Common myeloid progenitor, CD34-positive (primary cell): ENCODE results near the gene BBS9.

ENCODE experiments used
- CTCF ChIA-PET: fragments of 350-600 bp; sonication (Branson Sonifier 250); formaldehyde crosslinking; loops from one replicate; lab custom pipeline; 2021; ENCODE audit warnings: antibody characterized with exemption; lab: Charles Lee
- POLR2A ChIA-PET: fragments of 350-600 bp; sonication (Branson Sonifier 250); formaldehyde crosslinking; loops from one replicate; lab custom pipeline; 2021; ENCODE audit warnings: antibody characterized with exemption; lab: Charles Lee
- DNase-seq, 3 donors: peaks; one replicate each; pipeline versions ENCODE4 v3.0.0 to v3.0.0-alpha.2; 2013
- H3K27ac ChIP-seq, 2 experiments: 1 replicate in 1 of 2; 2 replicates in 1 of 2; pipeline ENCODE4 v1.7.0; 2013; ENCODE audit warnings: inconsistent platforms in 2 of 2, low read length in 2 of 2, mild to moderate bottlenecking in 2 of 2, low read depth in 1 of 2, moderate library complexity in 1 of 2; ENCODE audit not compliant: severe bottlenecking in 2 of 2, insufficient read depth in 1 of 2, poor library complexity in 1 of 2
- H3K27me3 ChIP-seq, 5 experiments: replicated peaks in 2 of 5; 1 replicate in 3 of 5; 2 replicates in 2 of 5; pipeline versions ENCODE4 v1.6.1 to v1.7.0; 2013; ENCODE audit warnings: low read length in 4 of 5, mild to moderate bottlenecking in 2 of 5, moderate library complexity in 2 of 5, inconsistent platforms in 1 of 5; ENCODE audit not compliant: insufficient read depth in 5 of 5, control insufficient read depth in 4 of 5
- H3K36me3 ChIP-seq, 4 experiments: 1 replicate in 2 of 4; 2 replicates in 2 of 4; pipeline versions ENCODE4 v1.6.1 to v1.7.0; 2013; ENCODE audit warnings: low read length in 3 of 4, control low read depth in 1 of 4, mild to moderate bottlenecking in 1 of 4; ENCODE audit not compliant: control insufficient read depth in 4 of 4, insufficient read depth in 4 of 4
- H3K4me1 ChIP-seq, 4 experiments: 1 replicate in 3 of 4; 2 replicates in 1 of 4; pipeline versions ENCODE4 v1.6.1 to v1.7.1; 2013; ENCODE audit warnings: low read length in 3 of 4, mild to moderate bottlenecking in 3 of 4, control low read depth in 1 of 4, inconsistent platforms in 1 of 4, moderate library complexity in 1 of 4; ENCODE audit not compliant: control insufficient read depth in 4 of 4, insufficient read depth in 4 of 4; ENCODE audit errors: control extremely low read depth in 1 of 4
- H3K4me3 ChIP-seq, 7 experiments: 1 replicate in 4 of 7; 2 replicates in 3 of 7; pipeline versions ENCODE4 v1.5.1 to v1.7.0; 2013; ENCODE audit warnings: mild to moderate bottlenecking in 7 of 7, low read length in 6 of 7, moderate library complexity in 6 of 7, inconsistent platforms in 2 of 7, low read depth in 2 of 7, control low read depth in 1 of 7; ENCODE audit not compliant: insufficient read depth in 4 of 7, control insufficient read depth in 1 of 7; ENCODE audit errors: extremely low read depth in 1 of 7
- H3K9me3 ChIP-seq, 5 experiments: 1 replicate in 4 of 5; 2 replicates in 1 of 5; pipeline versions ENCODE4 v1.6.1 to v1.7.1; 2013; ENCODE audit warnings: low read length in 4 of 5, mild to moderate bottlenecking in 2 of 5, inconsistent platforms in 1 of 5, low read depth in 1 of 5, moderate library complexity in 1 of 5; ENCODE audit not compliant: control insufficient read depth in 4 of 5, insufficient read depth in 2 of 5; ENCODE audit errors: control extremely low read depth in 1 of 5
- WGBS: methylation state at CpG from one replicate; pipeline ENCODE4 v1.1.5; 2013; ENCODE audit not compliant: insufficient coverage; 5-methylcytosine and 5-hydroxymethylcytosine counted together

Gene BBS9

GRCh38 chr7:33191340-33191739 is 62.0 kb downstream of the BBS9 start:
- Histone ChIP-seq H3K4me3 (peak overlapping the region in 2 of 7 experiments; percentile 25 to 30), H3K4me1 (peaks cover 0 to 6% (median 0%) of the 10 kb centered on the region in 4 experiments), H3K27me3 (no peaks in the 10 kb centered on the region), H3K9me3 (peaks cover 0 to 5% (median 1%) of the 10 kb centered on the region in 5 experiments), H3K27ac (peak overlapping the region in 1 of 2 experiments; percentile 8), H3K36me3 (peaks cover 0 to 4% (median 0%) of the 10 kb centered on the region in 4 experiments)
- DNase-seq, result peak; percentile 6 to 54 (median 38)
- ChIA-PET POLR2A (no interaction called here), CTCF (interaction anchor here (1.6 kb wide), 1 partner anchor 42 kb away, joined by 3 read pairs; no protein-coding TSS in a partner anchor)

- ChIA-PET CTCF (interaction anchor here (0.9 kb wide), 1 partner anchor 9 kb away, joined by 3 read pairs; no protein-coding TSS in a partner anchor), POLR2A (no interaction called here)
- Histone ChIP-seq H3K4me3 (no peak overlapping the region), H3K9me3 (peaks cover 0 to 5% (median 1%) of the 10 kb centered on the region in 5 experiments), H3K36me3 (peaks cover 0 to 4% (median 0%) of the 10 kb centered on the region in 4 experiments), H3K4me1 (peaks cover 0 to 6% (median 0%) of the 10 kb centered on the region in 4 experiments), H3K27me3 (no peaks in the 10 kb centered on the region), H3K27ac (no peak overlapping the region)
- no peak for DNase-seq
- WGBS, result 100% methylated on average over 1 of the region's 2 CpGs
These were observed 63.4 kb downstream of the BBS9 start for GRCh38 chr7:33192695-33193291.

GRCh38 chr7:33193308-33193864 is 64.0 kb downstream of the BBS9 start:
- WGBS, result 83% methylated on average over 2 of the region's 3 CpGs
- CTCF ChIA-PET, result interaction anchor here (0.9 kb wide), 1 partner anchor 10 kb away, joined by 3 read pairs; no protein-coding TSS in a partner anchor
- no peak for DNase-seq

GRCh38 chr7:33195264-33195663 is 65.9 kb downstream of the BBS9 start:
- peak in 1 of 3 donors; percentile 31 for DNase-seq
- CTCF ChIA-PET, result interaction anchor here (0.6 kb wide), 1 partner anchor 18 kb away, joined by 3 read pairs; no protein-coding TSS in a partner anchor

More at GRCh38 chr7:33193308-33193864, 64.0 kb downstream of the BBS9 start:
- Histone ChIP-seq H3K27me3 (no peaks in the 10 kb centered on the region), H3K4me3 (no peak overlapping the region), H3K9me3 (peaks cover 0 to 5% (median 1%) of the 10 kb centered on the region in 5 experiments), H3K4me1 (peaks cover 0 to 6% (median 0%) of the 10 kb centered on the region in 4 experiments), H3K36me3 (peaks cover 0 to 4% (median 0%) of the 10 kb centered on the region in 4 experiments), H3K27ac (no peak overlapping the region)
- POLR2A ChIA-PET, result no interaction called here

GRCh38 chr7:33196221-33196620 is 66.9 kb downstream of the BBS9 start:
- CTCF ChIA-PET, result no interaction called here
- no peak overlapping the region for H3K4me3 ChIP-seq

More at GRCh38 chr7:33195264-33195663, 65.9 kb downstream of the BBS9 start:
- H3K27me3 ChIP-seq, result no peaks in the 10 kb centered on the region
- H3K9me3 ChIP-seq, result peaks cover 0 to 5% (median 1%) of the 10 kb centered on the region in 5 experiments
- no peak overlapping the region for H3K27ac ChIP-seq
- H3K4me1 ChIP-seq, result peaks cover 0 to 6% (median 0%) of the 10 kb centered on the region in 4 experiments
- H3K36me3 ChIP-seq, result peaks cover 0 to 4% (median 0%) of the 10 kb centered on the region in 4 experiments
- H3K4me3 ChIP-seq, result no peak overlapping the region
- no CpG with 5 or more reads among the region's 2 CpGs for WGBS
- POLR2A ChIA-PET, result no interaction called here

GRCh38 chr7:33200282-33200681 is 70.9 kb downstream of the BBS9 start:
- peaks cover 0 to 4% (median 0%) of the 10 kb centered on the region in 5 experiments for H3K9me3 ChIP-seq
- no peak overlapping the region for H3K4me3 ChIP-seq
- no CpG with 5 or more reads among the region's 1 CpG for WGBS
- no peaks in the 10 kb centered on the region for H3K4me1 ChIP-seq
- no peak overlapping the region for H3K27ac ChIP-seq
- no peak for DNase-seq
- ChIA-PET POLR2A (no interaction called here), CTCF (no interaction called here)
- no peaks in the 10 kb centered on the region for H3K27me3 ChIP-seq
- H3K36me3 ChIP-seq, result no peaks in the 10 kb centered on the region

More at GRCh38 chr7:33196221-33196620, 66.9 kb downstream of the BBS9 start:
- H3K4me1 ChIP-seq, result peaks cover 0 to 3% (median 0%) of the 10 kb centered on the region in 4 experiments
- DNase-seq, result peak in 2 of 3 donors; percentile 38 to 51
- peaks cover 0 to 4% (median 0%) of the 10 kb centered on the region in 4 experiments for H3K36me3 ChIP-seq
- POLR2A ChIA-PET, result no interaction called here
- H3K9me3 ChIP-seq, result peaks cover 0 to 5% (median 1%) of the 10 kb centered on the region in 5 experiments
- no CpG with 5 or more reads among the region's 2 CpGs for WGBS
- H3K27me3 ChIP-seq, result no peaks in the 10 kb centered on the region
- no peak overlapping the region for H3K27ac ChIP-seq

- H3K4me3 ChIP-seq, result no peak overlapping the region
- POLR2A ChIA-PET, result no interaction called here
- no peak overlapping the region for H3K27ac ChIP-seq
- no peaks in the 10 kb centered on the region for H3K27me3 ChIP-seq
- H3K36me3 ChIP-seq, result no peaks in the 10 kb centered on the region
- CTCF ChIA-PET, result no interaction called here
- H3K4me1 ChIP-seq, result no peaks in the 10 kb centered on the region
- WGBS, result 100% methylated on average over 2 of the region's 2 CpGs
- DNase-seq, result no peak
- peaks cover 0 to 4% (median 0%) of the 10 kb centered on the region in 5 experiments for H3K9me3 ChIP-seq
These were observed 72.5 kb downstream of the BBS9 start for GRCh38 chr7:33201821-33202220.
